Activated CD4-positive, alpha-beta T cell treated with anti-CD3 and anti-CD28 coated beads for 24 hours (primary cell): Measurements from ENCODE around the gene ADPRS.

ENCODE experiments used
- DNase-seq, 2 donors: peaks; one replicate each; pipeline ENCODE4 v3.0.0-alpha.2; 2020; ENCODE audit warnings: low read depth in 2 of 2

Gene ADPRS

DNA sequence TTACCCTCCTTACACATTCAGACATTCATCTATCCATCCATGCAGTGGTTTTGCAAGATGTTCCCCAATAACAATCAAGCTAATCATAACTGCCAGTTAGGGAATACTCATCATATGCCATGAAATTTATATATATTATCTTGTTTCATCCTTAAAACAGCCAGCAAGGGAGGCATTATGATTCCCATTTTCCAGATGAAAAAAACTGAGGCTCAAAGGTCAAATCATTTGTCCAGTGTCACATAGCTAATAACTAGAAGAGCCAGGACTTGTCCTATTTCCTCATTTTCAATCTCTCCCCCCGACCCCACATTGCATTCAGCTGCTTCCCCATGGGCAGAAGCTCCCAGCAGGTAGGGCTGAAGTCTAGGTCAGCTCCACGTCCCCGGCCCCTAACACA is 43.3 kb downstream of the ADPRS start:
- DNase-seq, result no peak

DNA sequence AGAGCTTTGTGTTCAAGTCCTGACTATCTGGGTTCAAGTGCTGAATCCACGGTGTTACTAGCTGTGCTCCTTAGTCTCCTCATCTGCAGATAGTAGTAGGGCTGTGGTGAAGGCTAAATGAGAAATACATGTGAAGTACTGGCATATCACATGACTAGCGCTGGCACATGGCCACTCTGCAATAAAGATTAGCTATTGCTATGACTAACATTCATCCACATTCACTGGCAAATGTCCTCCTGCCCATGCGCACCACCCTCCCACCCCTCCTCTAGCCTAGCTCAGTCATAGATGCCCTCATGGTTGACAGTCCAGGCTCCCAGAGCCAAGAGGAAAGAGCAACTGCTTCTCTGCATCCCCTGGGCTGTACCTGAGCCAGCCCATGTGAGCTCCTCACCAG is 44.8 kb downstream of the ADPRS start:
- no peak for DNase-seq

DNA sequence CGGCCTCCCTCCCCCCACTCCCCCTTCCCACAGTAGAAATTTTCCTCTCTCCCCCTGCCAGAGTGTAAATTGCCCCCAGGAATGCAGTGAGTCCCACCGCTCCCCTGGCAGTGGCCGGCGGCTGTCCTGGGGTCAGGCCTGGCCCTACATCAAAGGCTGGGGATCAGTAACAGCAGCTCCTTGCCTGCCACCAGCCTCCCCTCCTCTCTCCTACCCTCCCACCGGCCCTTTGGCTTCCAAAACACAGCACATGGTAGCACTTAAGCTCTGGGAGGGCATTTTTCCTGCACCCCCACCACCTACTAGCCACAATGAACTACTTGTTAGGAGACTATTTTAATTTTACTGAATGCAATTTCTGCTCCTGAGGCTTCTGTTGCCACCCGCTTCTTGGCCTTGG is 45.3 kb downstream of the ADPRS start:
- DNase-seq, result no peak

DNA sequence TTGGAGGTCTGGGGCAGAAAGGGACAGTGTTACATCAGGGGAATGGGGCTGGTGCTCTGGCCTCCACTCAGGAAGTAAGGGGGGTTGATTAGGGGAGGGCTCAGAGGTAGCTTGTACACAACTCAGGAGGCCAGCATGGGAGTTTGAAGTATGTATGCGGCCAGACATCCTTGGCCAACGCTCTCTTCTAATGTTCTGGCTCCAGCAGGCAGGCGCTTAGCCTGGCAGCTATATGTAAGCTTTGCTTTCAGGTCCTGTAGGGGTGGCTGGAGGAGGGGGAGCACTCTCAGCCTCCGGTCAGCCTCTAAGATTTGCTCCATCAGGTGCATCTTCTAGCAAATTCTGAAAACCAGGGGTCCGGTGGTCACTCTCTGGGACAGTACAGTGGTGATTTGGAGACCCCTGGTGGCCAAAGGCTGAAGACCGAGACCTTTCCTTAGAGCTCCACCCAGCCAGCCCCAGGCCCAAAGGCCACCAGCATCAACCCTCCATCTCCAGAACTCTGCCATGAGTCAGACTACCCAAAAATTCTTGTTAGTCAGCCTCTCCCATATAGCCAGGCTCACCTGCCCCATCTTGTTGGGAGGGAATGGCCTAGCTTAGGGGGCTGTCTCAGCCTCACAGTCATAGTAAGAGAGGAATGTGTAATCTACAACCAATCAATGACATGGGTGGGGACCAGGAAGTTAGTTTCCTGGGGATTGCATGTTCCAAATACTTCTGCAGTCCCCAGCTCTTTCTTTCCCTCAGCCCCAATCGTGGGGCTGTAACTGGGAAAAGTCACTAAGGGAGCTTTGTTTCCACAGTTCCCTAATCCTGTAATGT is 46.0 kb downstream of the ADPRS start:
- no peak for DNase-seq

DNA sequence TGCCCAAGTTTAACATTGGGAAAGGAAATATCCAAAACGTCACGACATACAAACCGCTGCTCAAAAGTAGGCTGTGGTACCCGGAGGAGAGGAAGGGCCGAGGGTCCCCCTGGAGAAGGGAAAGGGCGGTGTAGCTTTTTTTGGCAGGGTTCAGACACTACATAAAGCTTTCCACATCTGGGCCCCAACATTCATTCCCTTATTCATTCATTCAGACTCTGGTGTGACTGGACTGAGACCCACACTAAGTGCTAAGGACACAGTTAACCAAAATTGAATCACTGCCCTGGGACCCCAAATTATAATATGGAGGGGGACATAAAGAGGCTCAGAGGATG is 46.6 kb downstream of the ADPRS start:
- no peak for DNase-seq

DNA sequence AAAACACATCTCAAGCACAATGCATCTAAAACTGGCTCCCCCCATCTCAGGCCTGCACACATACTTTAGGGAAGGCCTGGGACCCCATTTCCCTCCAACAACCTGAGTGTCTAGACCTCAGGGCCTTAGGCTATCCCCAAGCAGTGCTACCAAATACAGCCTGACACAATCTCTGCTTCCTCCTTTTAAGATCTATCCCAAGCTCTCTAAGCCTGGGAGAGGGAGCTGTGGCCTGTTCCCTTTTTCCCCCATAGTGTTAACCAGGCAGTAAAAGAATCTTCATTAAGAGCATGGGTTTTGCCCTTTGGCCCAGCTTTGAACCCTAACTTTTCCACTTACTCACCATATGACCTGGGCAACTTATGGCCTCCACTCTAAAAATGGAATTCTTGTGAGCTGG is 47.1 kb downstream of the ADPRS start:
- DNase-seq, result no peak

DNA sequence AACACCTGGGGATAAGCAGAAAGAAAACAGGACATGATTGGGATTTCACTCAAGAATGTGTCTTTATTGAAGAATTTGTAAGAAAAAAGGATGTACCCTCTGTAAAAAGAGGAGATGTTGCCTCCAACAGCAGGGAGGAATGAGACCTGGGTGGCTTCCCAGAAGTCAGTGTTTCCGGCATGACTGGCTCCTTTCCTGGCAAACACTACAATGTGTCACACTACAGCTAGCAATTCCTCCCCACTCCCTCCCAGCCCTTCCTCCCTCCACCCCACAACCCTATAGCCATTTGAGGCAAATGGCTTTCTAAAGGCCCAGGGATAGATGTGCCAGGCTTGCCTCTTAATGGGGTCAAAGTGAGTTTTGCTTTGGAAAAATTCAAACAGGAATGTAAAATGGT is 47.8 kb downstream of the ADPRS start:
- DNase-seq, result no peak

DNA sequence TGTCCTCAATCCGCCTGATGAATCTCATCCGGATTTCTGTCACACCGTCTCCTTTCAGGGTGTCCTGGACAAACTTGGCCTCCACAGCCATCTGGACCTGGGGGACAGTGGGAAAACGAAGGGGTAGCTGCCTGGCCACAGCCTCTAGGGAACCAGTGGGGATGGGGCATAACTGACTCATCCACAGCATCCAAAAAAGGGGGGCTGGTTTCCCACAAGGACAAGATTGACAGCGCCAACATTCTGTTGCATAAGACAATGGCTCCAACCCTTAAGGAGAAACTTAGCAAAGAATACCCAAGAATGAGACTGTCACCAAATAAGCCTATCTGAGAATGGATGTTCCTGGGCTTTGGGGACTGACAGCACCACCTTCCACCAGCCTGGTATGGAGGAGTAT is 48.5 kb downstream of the ADPRS start:
- no peak for DNase-seq

DNA sequence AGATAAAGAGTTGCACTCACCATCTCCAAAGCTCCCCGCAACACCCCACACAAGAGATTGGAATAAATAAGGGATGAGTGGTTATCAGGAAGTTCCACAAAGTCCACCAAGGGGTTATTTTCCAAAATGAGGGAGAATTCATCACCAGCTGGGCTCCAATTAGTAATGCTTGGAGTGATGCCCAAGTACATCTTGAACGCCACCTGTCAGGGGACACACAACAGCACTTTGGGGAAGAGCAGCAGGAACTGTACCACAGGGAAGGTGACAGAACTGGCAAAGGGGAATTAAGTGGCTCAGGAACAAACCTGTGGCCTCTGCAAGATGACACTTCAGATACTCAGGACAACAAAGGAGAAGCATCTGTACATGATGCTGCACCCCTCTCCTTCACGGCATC is 49.1 kb downstream of the ADPRS start:
- no peak for DNase-seq

DNA sequence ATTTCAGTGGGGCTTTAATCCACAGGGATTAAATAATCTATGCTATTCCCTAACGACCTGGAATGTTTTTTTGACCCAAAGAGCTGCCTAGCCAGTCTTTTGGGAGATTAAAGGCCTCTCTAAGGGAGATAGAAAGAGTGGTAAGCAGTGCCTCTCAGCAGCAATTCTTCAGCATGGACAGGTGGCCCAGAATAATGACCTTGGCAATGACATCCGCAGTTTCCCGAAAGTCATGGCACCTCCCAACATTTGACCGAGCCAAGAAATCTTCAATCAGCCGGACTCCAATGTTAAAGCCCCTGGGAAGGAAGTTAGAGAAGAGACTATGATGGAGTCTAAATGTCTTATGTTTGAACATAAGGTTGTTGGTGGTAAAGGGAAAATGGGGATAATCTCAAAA is 50.8 kb downstream of the ADPRS start:
- no peak for DNase-seq

DNA sequence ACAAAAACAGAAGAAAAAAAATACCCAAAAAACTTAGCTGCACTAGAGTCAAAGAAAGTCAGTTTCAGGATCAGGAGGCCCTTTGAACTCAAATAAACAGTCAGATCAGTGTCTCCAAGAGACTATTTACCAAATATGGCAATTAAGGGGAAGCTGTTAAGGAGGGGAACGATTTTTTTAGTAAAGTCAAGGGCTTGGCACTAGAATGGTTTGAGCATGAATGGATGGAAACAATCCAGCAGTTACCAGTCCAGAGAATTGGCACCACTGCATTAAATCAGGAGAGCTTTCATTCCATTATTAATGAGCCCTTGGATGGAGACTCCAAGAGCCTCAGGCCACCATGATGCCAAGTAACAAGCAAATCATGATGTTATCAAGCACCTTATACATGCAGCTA is 53.4 kb downstream of the ADPRS start:
- no peak for DNase-seq

DNA sequence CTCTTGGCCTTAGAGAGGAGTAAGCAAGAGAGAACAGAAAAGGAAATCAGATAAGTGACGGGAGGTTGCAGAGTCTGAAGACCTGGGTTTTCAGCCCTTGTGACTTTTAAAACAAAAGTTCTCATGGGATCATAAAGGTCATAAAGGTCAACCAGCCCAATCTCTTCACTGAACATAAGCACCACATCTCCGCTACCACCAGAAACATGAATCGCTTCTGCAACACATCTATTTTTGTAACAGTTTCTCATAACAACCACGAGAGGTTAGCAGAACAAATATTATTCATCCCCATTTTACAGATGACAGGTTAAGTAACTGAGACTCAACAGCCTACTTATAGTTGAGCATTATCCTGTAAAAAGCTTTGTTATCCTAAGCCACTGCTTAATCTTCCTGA is 54.7 kb downstream of the ADPRS start:
- no peak for DNase-seq
